Measurements from ENCODE around the gene CACNA1S.

CACNA1S gene

DNA sequence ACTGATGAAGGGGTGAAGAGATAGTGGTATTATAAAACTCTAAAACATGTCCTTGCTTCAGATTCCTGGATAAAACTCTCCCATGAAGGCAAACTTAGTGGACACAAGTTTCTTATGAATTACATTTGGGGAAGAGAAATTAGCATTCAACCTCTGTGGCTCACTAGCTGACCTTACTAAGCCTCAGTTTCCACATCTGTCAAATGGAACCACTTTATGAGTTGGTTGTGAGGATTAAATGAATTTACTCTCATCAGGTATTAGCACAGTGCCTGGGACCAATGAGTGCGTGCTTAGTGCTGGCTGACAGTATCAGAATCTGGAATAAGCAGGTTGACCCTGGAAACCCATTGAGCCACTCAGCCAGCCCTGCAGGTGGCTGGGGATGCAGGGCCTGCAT, 2.6 kb downstream of the CACNA1S start:
- Histone ChIP-seq H3K27me3 (replicated peaks; ENCODE audit: control insufficient read depth, insufficient read depth, low read length, poor library complexity, severe bottlenecking) (no peaks in the 10 kb centered on the region), H3K27ac (ENCODE audit: insufficient read depth, low read length, poor library complexity, severe bottlenecking) (no peak overlapping the region), H3K9me3 (ENCODE audit: control insufficient read depth, low read length) (no peaks in the 10 kb centered on the region), H3K36me3 (ENCODE audit: control insufficient read depth, insufficient read depth, low read length) (no peaks in the 10 kb centered on the region), H3K4me1 (ENCODE audit: control insufficient read depth, insufficient read depth, low read length, poor library complexity, severe bottlenecking) (peaks cover 3% of the 10 kb centered on the region), H3K4me3 (ENCODE audit: insufficient read depth, low read depth, low read length, poor library complexity, severe bottlenecking) (no peak overlapping the region)
- DNase-seq = no peak

- no peak overlapping the region for H3K4me3 ChIP-seq (ENCODE audit: insufficient read depth, low read depth, low read length, poor library complexity, severe bottlenecking)
- H3K27me3 ChIP-seq (replicated peaks; ENCODE audit: control insufficient read depth, insufficient read depth, low read length, poor library complexity, severe bottlenecking) = no peaks in the 10 kb centered on the region
- no peaks in the 10 kb centered on the region for H3K9me3 ChIP-seq (ENCODE audit: control insufficient read depth, low read length)
- no peaks in the 10 kb centered on the region for H3K4me1 ChIP-seq (ENCODE audit: control insufficient read depth, insufficient read depth, low read length, poor library complexity, severe bottlenecking)
- DNase-seq = no peak
- H3K36me3 ChIP-seq (ENCODE audit: control insufficient read depth, insufficient read depth, low read length) = no peaks in the 10 kb centered on the region
- no peak overlapping the region for H3K27ac ChIP-seq (ENCODE audit: insufficient read depth, low read length, poor library complexity, severe bottlenecking)
Measured at GRCh38 chr1:201108614-201109013, 3.6 kb downstream of the CACNA1S start.

GRCh38 chr1:201105688-201106087, 6.5 kb downstream of the CACNA1S start:
- Histone ChIP-seq H3K27me3 (replicated peaks; ENCODE audit: control insufficient read depth, insufficient read depth, low read length, poor library complexity, severe bottlenecking) (no peaks in the 10 kb centered on the region), H3K27ac (ENCODE audit: insufficient read depth, low read length, poor library complexity, severe bottlenecking) (no peak overlapping the region), H3K4me3 (ENCODE audit: insufficient read depth, low read depth, low read length, poor library complexity, severe bottlenecking) (no peak overlapping the region), H3K4me1 (ENCODE audit: control insufficient read depth, insufficient read depth, low read length, poor library complexity, severe bottlenecking) (no peaks in the 10 kb centered on the region), H3K36me3 (ENCODE audit: control insufficient read depth, insufficient read depth, low read length) (no peaks in the 10 kb centered on the region), H3K9me3 (ENCODE audit: control insufficient read depth, low read length) (no peaks in the 10 kb centered on the region)
- no peak for DNase-seq

- Histone ChIP-seq H3K27me3 (replicated peaks; ENCODE audit: control insufficient read depth, insufficient read depth, low read length, poor library complexity, severe bottlenecking) (no peaks in the 10 kb centered on the region), H3K4me1 (ENCODE audit: control insufficient read depth, insufficient read depth, low read length, poor library complexity, severe bottlenecking) (no peaks in the 10 kb centered on the region), H3K36me3 (ENCODE audit: control insufficient read depth, insufficient read depth, low read length) (no peaks in the 10 kb centered on the region), H3K4me3 (ENCODE audit: insufficient read depth, low read depth, low read length, poor library complexity, severe bottlenecking) (no peak overlapping the region), H3K9me3 (ENCODE audit: control insufficient read depth, low read length) (no peaks in the 10 kb centered on the region), H3K27ac (ENCODE audit: insufficient read depth, low read length, poor library complexity, severe bottlenecking) (no peak overlapping the region)
- DNase-seq = no peak
Measured at GRCh38 chr1:201104141-201104540, 8.1 kb downstream of the CACNA1S start.

- Histone ChIP-seq H3K4me3 (ENCODE audit: insufficient read depth, low read depth, low read length, poor library complexity, severe bottlenecking) (no peak overlapping the region), H3K4me1 (ENCODE audit: control insufficient read depth, insufficient read depth, low read length, poor library complexity, severe bottlenecking) (no peaks in the 10 kb centered on the region), H3K9me3 (ENCODE audit: control insufficient read depth, low read length) (no peaks in the 10 kb centered on the region), H3K36me3 (ENCODE audit: control insufficient read depth, insufficient read depth, low read length) (no peaks in the 10 kb centered on the region), H3K27ac (ENCODE audit: insufficient read depth, low read length, poor library complexity, severe bottlenecking) (no peak overlapping the region), H3K27me3 (replicated peaks; ENCODE audit: control insufficient read depth, insufficient read depth, low read length, poor library complexity, severe bottlenecking) (no peaks in the 10 kb centered on the region)
- no peak for DNase-seq
Measured at GRCh38 chr1:201103666-201104065, 8.6 kb downstream of the CACNA1S start.

DNA sequence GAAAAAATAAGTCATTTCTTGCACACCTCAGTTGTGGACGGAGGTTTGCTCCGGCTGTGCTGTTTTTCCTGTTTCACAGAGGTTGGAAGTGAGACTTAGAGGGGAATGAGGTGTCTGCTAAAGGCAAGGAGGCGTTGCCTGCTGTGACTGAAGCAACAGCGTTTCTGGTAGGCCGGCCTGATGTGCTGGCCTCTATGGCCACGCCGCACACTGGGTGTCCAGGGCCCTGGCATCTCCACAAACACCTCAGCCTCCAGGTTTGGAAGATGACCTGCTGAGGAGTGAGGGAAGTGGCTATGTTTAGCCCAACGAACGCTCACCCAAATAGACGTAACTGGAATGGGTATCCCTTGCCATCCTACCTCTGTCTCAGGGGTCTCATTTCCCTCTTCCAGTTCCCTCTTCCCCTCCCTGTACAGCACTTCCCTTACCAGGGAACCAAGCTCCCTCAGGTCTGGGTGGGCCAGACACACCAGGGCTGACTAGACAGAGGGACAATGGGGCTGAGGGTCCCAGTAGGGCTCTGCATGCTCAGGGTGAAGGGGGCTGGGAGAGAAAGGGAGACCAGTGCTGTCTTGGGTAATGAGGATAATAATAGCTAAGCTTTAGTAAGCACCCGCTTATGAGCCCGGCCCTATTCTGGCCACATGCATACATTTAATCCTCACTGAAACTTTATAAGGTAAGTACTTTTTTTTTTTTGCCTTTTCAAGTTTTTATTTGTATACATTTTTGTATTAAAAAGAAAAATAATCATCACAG, 11.9 kb downstream of the CACNA1S start:
- Histone ChIP-seq H3K27ac (ENCODE audit: insufficient read depth, low read length, poor library complexity, severe bottlenecking) (no peak overlapping the region), H3K4me1 (ENCODE audit: control insufficient read depth, insufficient read depth, low read length, poor library complexity, severe bottlenecking) (no peaks in the 10 kb centered on the region), H3K27me3 (replicated peaks; ENCODE audit: control insufficient read depth, insufficient read depth, low read length, poor library complexity, severe bottlenecking) (no peaks in the 10 kb centered on the region), H3K9me3 (ENCODE audit: control insufficient read depth, low read length) (no peaks in the 10 kb centered on the region), H3K4me3 (ENCODE audit: insufficient read depth, low read depth, low read length, poor library complexity, severe bottlenecking) (no peak overlapping the region), H3K36me3 (ENCODE audit: control insufficient read depth, insufficient read depth, low read length) (no peaks in the 10 kb centered on the region)
- no peak for DNase-seq

DNA sequence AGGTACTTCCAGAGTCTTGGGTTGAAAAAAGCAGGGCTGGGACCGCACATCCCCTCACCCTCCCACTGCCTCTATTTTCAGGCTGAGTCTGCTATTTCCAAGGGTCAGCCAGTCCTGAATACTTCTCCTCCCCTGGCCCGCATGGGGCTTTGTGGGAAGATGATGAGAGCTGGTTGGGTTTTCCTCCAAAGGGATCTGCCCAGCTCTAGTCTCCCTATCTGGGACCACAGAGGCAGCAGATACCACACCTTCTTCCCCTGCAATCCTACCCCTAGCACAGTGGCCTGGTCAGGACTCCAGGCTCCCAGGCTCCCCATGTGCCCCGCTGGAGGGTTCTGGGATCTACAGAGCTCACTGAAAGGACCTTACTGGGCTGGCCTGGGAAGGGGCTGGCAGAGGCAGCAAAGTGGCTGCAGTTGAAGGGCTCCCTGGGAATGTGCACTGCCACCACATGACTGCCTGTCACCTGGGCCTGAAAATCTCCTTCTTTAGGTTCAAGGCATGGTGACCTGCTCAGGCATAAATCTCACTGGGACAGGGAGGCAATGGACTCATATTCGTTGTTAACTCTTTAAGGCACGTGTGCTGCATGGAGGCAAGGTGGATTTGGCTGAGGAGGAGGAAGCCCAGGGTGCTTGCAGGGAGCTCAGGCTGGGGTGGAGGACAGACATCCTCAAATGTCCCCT, 13.1 kb downstream of the CACNA1S start:
- H3K36me3 ChIP-seq (ENCODE audit: control insufficient read depth, insufficient read depth, low read length) = no peaks in the 10 kb centered on the region
- no peaks in the 10 kb centered on the region for H3K9me3 ChIP-seq (ENCODE audit: control insufficient read depth, low read length)
- H3K27me3 ChIP-seq (replicated peaks; ENCODE audit: control insufficient read depth, insufficient read depth, low read length, poor library complexity, severe bottlenecking) = no peaks in the 10 kb centered on the region
- no peak overlapping the region for H3K27ac ChIP-seq (ENCODE audit: insufficient read depth, low read length, poor library complexity, severe bottlenecking)
- no peaks in the 10 kb centered on the region for H3K4me1 ChIP-seq (ENCODE audit: control insufficient read depth, insufficient read depth, low read length, poor library complexity, severe bottlenecking)
- H3K4me3 ChIP-seq (ENCODE audit: insufficient read depth, low read depth, low read length, poor library complexity, severe bottlenecking) = no peak overlapping the region
- DNase-seq = no peak

DNA sequence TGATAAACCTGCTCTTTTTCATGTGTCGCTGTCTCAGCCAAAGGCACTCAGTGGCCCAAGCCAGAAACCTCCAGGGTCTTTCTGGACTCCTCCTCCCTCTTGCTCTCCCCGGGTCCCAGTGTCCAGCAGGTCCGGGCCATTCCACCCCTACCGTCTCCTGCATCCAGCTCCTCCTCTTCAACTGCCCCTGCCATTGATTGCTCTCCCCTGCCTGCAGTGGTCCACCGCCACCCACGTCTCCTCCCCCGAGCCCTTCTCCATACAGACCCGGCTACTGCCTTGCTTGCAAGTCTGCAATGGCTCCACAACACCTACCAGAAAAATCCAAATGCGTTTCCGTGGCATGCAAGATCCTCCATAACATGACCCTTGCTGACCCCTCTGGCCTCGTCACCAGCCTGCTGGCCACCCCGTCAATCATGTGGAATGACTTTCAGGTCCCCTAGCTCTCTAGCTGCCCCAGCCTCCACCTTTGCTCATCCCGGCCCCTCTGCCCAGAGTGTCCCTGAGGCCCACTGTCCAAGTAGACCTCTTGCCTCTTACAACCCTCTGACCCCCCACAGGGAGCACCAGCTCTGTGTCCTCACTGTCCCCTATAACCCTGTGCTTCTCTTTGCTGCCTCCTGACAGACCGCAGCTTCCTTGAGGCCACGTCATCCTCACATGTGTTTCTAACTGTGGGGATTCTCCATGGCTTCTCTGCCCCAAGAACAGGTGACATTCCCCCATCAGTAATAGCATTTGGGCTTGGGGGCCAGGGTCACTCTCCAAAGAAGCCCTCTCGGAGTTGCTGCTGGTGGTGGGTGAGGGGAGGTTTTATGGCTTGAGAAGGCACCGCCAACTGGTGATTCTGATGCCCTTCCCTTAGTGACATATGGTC, 15.0 kb downstream of the CACNA1S start:
- no peak for DNase-seq
- H3K4me1 ChIP-seq (ENCODE audit: control insufficient read depth, insufficient read depth, low read length, poor library complexity, severe bottlenecking) = no peaks in the 10 kb centered on the region
- no peak overlapping the region for H3K27ac ChIP-seq (ENCODE audit: insufficient read depth, low read length, poor library complexity, severe bottlenecking)
- H3K36me3 ChIP-seq (ENCODE audit: control insufficient read depth, insufficient read depth, low read length) = no peaks in the 10 kb centered on the region
- no peaks in the 10 kb centered on the region for H3K9me3 ChIP-seq (ENCODE audit: control insufficient read depth, low read length)
- H3K4me3 ChIP-seq (ENCODE audit: insufficient read depth, low read depth, low read length, poor library complexity, severe bottlenecking) = no peak overlapping the region
- H3K27me3 ChIP-seq (replicated peaks; ENCODE audit: control insufficient read depth, insufficient read depth, low read length, poor library complexity, severe bottlenecking) = no peaks in the 10 kb centered on the region

DNA sequence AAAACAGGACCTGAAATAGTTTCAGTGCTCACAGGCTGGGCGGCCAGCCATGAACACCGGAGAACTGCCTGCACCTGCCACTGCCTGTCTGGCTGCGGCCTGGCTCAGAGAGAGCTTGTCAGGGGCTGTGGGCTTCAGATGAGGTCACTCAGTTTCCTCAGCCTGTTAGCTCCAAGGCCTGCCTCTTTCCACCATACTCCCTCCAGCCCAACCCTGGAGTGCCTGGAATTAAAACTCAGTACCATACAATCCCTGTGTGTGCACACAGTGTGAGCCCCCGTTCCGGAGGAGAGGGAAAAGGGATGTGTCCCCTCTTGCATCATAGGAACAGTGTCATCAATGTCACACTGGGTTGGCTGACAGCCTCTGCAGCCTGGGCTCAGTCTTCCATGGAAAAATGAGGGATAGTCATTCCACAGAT, 16.2 kb downstream of the CACNA1S start:
- no peak for DNase-seq
- Histone ChIP-seq H3K4me1 (ENCODE audit: control insufficient read depth, insufficient read depth, low read length, poor library complexity, severe bottlenecking) (no peaks in the 10 kb centered on the region), H3K36me3 (ENCODE audit: control insufficient read depth, insufficient read depth, low read length) (no peaks in the 10 kb centered on the region), H3K27me3 (replicated peaks; ENCODE audit: control insufficient read depth, insufficient read depth, low read length, poor library complexity, severe bottlenecking) (no peaks in the 10 kb centered on the region), H3K4me3 (ENCODE audit: insufficient read depth, low read depth, low read length, poor library complexity, severe bottlenecking) (no peak overlapping the region), H3K9me3 (ENCODE audit: control insufficient read depth, low read length) (no peaks in the 10 kb centered on the region), H3K27ac (ENCODE audit: insufficient read depth, low read length, poor library complexity, severe bottlenecking) (no peak overlapping the region)

DNA sequence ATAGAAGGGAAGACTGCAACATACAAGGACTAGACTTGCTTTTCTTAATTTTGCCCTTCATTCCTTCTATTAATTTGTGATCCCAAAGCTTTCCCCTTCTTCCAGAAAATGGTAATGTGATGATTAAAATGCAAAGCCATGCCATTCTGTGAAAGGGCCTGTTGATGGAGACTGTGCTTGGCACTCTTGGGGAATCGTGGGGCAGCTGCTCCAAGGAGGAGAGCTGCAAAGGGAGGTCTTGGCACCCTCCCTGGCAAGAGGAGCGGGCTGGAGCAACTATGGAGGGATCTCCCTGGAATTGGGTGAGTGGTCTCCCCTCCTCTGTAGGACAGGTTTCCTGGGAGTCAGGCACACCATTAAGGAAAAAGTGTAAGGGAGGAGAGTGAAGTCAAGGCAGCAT, 16.6 kb downstream of the CACNA1S start:
- DNase-seq = no peak
- Histone ChIP-seq H3K4me1 (ENCODE audit: control insufficient read depth, insufficient read depth, low read length, poor library complexity, severe bottlenecking) (no peaks in the 10 kb centered on the region), H3K36me3 (ENCODE audit: control insufficient read depth, insufficient read depth, low read length) (no peaks in the 10 kb centered on the region), H3K27ac (ENCODE audit: insufficient read depth, low read length, poor library complexity, severe bottlenecking) (no peak overlapping the region), H3K9me3 (ENCODE audit: control insufficient read depth, low read length) (no peaks in the 10 kb centered on the region), H3K4me3 (ENCODE audit: insufficient read depth, low read depth, low read length, poor library complexity, severe bottlenecking) (no peak overlapping the region), H3K27me3 (replicated peaks; ENCODE audit: control insufficient read depth, insufficient read depth, low read length, poor library complexity, severe bottlenecking) (no peaks in the 10 kb centered on the region)
